Astrocyte (in vitro differentiated cells and primary cell): ENCODE data around the gene RAP1A. TPM values are rescaled to one million over a fixed set of nuclear protein-coding genes. Genes with fewer than 3 reads are reported as not detected.

Experiments used
- DNase-seq: peaks from one replicate; pipeline ENCODE4 v3.0.0-alpha.2; 2010; ENCODE audit warnings: low read depth
- FAIRE-seq: peaks from 2 replicates; lab custom pipeline; 2011; peaks lifted over from hg19 to GRCh38; lab: Jason Lieb, UNC
- H2AFZ ChIP-seq: 2 replicates; pipeline ENCODE4 v1.6.0; 2012; ENCODE audit warnings: low read depth, low read length, inconsistent platforms
- H3K27ac ChIP-seq: 2 replicates; pipeline ENCODE4 v1.5.1; 2011; ENCODE audit warnings: low read depth, low read length, inconsistent platforms
- H3K27me3 ChIP-seq: 2 replicates; pipeline ENCODE4 v1.6.0; 2011; ENCODE audit warnings: low read length, inconsistent platforms; ENCODE audit not compliant: insufficient read depth
- H3K36me3 ChIP-seq: 2 replicates; pipeline ENCODE4 v1.5.1; 2011; ENCODE audit warnings: low read length, inconsistent platforms; ENCODE audit not compliant: insufficient read depth
- H3K4me1 ChIP-seq: 2 replicates; pipeline ENCODE4 v1.5.1; 2011; ENCODE audit warnings: low read length, inconsistent platforms; ENCODE audit not compliant: insufficient read depth
- H3K4me2 ChIP-seq: 2 replicates; pipeline ENCODE4 v1.6.0; 2012; ENCODE audit warnings: low read length, inconsistent platforms
- H3K4me3 ChIP-seq: 2 replicates; pipeline ENCODE4 v1.5.1; 2011; ENCODE audit warnings: low read depth, mild to moderate bottlenecking, low read length, inconsistent platforms; ENCODE audit not compliant: insufficient read depth
- H3K79me2 ChIP-seq: 2 replicates; pipeline ENCODE4 v1.6.0; 2012; ENCODE audit warnings: mild to moderate bottlenecking, low read length, inconsistent platforms; ENCODE audit not compliant: insufficient read depth
- H3K9ac ChIP-seq: 2 replicates; pipeline ENCODE4 v1.6.0; 2012; ENCODE audit warnings: mild to moderate bottlenecking, low read length, inconsistent platforms
- H3K9me3 ChIP-seq: 2 replicates; pipeline ENCODE4 v1.5.1; 2012; ENCODE audit warnings: low read depth, mild to moderate bottlenecking, low read length, inconsistent platforms; ENCODE audit not compliant: insufficient read depth
- H4K20me1 ChIP-seq: 2 replicates; pipeline ENCODE4 v1.6.0; 2012; ENCODE audit warnings: low read length, inconsistent platforms; ENCODE audit not compliant: insufficient read depth
- H3K27ac Mint-ChIP-seq: one replicate; pipeline ENCODE4 v1.8.0; 2021; ENCODE audit warnings: mild to moderate bottlenecking, mixed read lengths; ENCODE audit not compliant: unreplicated experiment
- H3K27me3 Mint-ChIP-seq: one replicate; pipeline ENCODE4 v1.8.0; 2021; ENCODE audit warnings: low read depth, mixed read lengths; ENCODE audit not compliant: unreplicated experiment
- H3K36me3 Mint-ChIP-seq: one replicate; pipeline ENCODE4 v1.8.0; 2021; ENCODE audit warnings: low read depth, mixed read lengths; ENCODE audit not compliant: unreplicated experiment
- H3K4me1 Mint-ChIP-seq: one replicate; pipeline ENCODE4 v1.8.0; 2021; ENCODE audit warnings: low read depth, mixed read lengths; ENCODE audit not compliant: unreplicated experiment
- H3K4me3 Mint-ChIP-seq: one replicate; pipeline ENCODE4 v1.8.0; 2021; ENCODE audit warnings: mild to moderate bottlenecking, moderate library complexity, mixed read lengths; ENCODE audit not compliant: unreplicated experiment
- H3K9me3 Mint-ChIP-seq: one replicate; pipeline ENCODE4 v1.8.0; 2021; ENCODE audit warnings: mild to moderate bottlenecking, mixed read lengths; ENCODE audit not compliant: unreplicated experiment
- EZH2 ChIP-seq: IDR thresholded peaks from 2 replicates; pipeline ENCODE4 v1.6.1; 2012; ENCODE audit warnings: mild to moderate bottlenecking, low read length, inconsistent platforms; ENCODE audit not compliant: insufficient read depth
- total RNA-seq: library from RNA; stranded (reverse); gene quantifications from 2 replicates; pipeline ENCODE4 v1.2.1, GENCODE V29; 2021
- TF ChIP-seq, protein P1 (sequence below): IDR thresholded peaks from 2 replicates; pipeline ENCODE4 v1.5.1; 2011; ENCODE audit warnings: low read depth, mild to moderate bottlenecking, inconsistent platforms, low read length, moderate library complexity; ENCODE audit not compliant: insufficient read depth

The RAP1A gene
- total RNA-seq, 1 donor from 2014 or later = 66.6 TPM

DNA sequence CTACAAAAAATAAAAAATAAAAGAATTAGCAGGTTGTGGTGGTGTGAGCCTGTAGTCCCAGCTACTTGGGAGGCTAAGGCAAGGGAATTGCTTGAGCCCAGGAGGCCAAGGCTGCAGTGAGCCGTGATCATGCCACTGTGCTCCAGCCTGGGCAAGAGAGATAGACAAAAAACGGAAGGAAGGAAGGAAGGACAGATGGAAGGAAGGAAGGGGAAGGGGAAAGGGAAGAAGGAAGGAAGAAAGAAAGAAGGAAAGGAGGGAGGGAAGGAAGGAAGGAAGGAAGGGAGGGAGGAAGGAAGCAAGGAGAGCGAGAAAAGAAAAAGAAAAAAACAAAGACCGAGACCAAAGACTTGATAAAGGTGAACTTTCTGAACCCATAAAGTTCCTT is 25.3 kb upstream of the RAP1A start:
- no peaks in the 10 kb centered on the region for H3K27me3 ChIP-seq
- TF ChIP-seq EZH2 = no peak
- TF ChIP-seq, protein P1, sequence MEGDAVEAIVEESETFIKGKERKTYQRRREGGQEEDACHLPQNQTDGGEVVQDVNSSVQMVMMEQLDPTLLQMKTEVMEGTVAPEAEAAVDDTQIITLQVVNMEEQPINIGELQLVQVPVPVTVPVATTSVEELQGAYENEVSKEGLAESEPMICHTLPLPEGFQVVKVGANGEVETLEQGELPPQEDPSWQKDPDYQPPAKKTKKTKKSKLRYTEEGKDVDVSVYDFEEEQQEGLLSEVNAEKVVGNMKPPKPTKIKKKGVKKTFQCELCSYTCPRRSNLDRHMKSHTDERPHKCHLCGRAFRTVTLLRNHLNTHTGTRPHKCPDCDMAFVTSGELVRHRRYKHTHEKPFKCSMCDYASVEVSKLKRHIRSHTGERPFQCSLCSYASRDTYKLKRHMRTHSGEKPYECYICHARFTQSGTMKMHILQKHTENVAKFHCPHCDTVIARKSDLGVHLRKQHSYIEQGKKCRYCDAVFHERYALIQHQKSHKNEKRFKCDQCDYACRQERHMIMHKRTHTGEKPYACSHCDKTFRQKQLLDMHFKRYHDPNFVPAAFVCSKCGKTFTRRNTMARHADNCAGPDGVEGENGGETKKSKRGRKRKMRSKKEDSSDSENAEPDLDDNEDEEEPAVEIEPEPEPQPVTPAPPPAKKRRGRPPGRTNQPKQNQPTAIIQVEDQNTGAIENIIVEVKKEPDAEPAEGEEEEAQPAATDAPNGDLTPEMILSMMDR = no peak
- no peak overlapping the region for H3K4me2 ChIP-seq
- DNase-seq (no peak), FAIRE-seq (no peak)
- no peak overlapping the region for H2AFZ ChIP-seq
- no peaks in the 10 kb centered on the region for H3K27me3 Mint-ChIP-seq
- no peak overlapping the region for H3K27ac Mint-ChIP-seq
- H3K4me1 ChIP-seq = peaks cover 21% of the 10 kb centered on the region
- H3K27ac ChIP-seq = no peak overlapping the region
- no peaks in the 10 kb centered on the region for H3K36me3 ChIP-seq
- no peak overlapping the region for H3K4me3 Mint-ChIP-seq
- no peak overlapping the region for H3K9ac ChIP-seq
- no peaks in the 10 kb centered on the region for H3K36me3 Mint-ChIP-seq
- no peaks in the 10 kb centered on the region for H3K9me3 Mint-ChIP-seq
- H3K4me3 ChIP-seq = no peak overlapping the region
- H3K9me3 ChIP-seq = no peaks in the 10 kb centered on the region
- H3K4me1 Mint-ChIP-seq = peaks cover 22% of the 10 kb centered on the region
- H3K79me2 ChIP-seq = no peaks in the 10 kb centered on the region
- no peaks in the 10 kb centered on the region for H4K20me1 ChIP-seq

DNA sequence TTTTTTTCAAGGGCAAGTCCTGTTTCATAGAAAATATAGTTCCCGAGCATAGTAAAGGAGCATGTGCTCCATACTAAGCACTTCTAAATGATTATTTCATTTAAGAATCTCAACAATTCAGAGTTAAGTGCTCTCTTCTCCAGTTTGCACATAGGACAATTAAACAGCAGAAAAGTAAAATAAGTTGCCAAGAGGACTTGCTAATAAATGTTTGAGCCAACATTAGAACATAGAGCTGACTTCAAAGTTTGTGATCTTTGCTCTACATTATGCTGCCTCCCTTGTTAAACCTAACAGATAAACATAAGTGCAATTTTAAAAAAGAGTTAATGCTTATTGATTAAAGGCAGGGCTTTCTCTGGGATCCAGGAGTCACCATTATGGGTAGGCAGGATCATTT is 23.8 kb upstream of the RAP1A start:
- Histone ChIP-seq H2AFZ (no peak overlapping the region), H3K4me2 (no peak overlapping the region), H3K36me3 (no peaks in the 10 kb centered on the region), H3K27me3 (no peaks in the 10 kb centered on the region), H4K20me1 (no peaks in the 10 kb centered on the region), H3K79me2 (no peaks in the 10 kb centered on the region), H3K9ac (no peak overlapping the region), H3K4me3 (no peak overlapping the region), H3K4me1 (peaks cover 21% of the 10 kb centered on the region), H3K27ac (no peak overlapping the region), H3K9me3 (no peaks in the 10 kb centered on the region)
- FAIRE-seq = no peak
- Mint-ChIP-seq H3K27me3 (no peaks in the 10 kb centered on the region), H3K36me3 (peaks cover 2% of the 10 kb centered on the region), H3K27ac (no peak overlapping the region), H3K9me3 (peaks cover 2% of the 10 kb centered on the region), H3K4me1 (peaks cover 31% of the 10 kb centered on the region), H3K4me3 (no peak overlapping the region)
- no peak for DNase-seq
- TF ChIP-seq, protein P1 = no peak
- no peak for TF ChIP-seq EZH2

DNA sequence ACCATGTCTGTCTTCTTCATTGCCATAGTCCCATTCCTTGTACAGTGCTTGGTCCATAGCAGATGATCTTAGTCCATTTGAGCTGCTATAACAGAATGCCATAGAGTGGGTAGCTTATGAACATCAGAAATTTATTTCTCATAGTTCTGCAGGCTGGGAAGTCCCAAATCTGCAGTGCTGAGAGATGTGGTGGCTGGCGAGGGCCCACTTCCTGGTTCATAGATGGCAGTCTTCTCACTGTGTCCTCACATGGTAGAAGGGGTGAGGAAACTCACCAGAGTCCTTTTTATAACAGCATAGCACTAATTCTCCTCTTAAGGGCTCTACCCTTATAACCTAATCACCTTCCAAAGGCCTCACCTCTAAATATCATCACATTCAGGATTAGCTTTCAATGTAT is 23.1 kb upstream of the RAP1A start:
- Mint-ChIP-seq H3K27ac (no peak overlapping the region), H3K36me3 (peaks cover 2% of the 10 kb centered on the region), H3K4me3 (no peak overlapping the region), H3K4me1 (peaks cover 31% of the 10 kb centered on the region), H3K9me3 (peaks cover 2% of the 10 kb centered on the region), H3K27me3 (no peaks in the 10 kb centered on the region)
- DNase-seq (no peak), FAIRE-seq (no peak)
- Histone ChIP-seq H3K36me3 (no peaks in the 10 kb centered on the region), H2AFZ (no peak overlapping the region), H3K27me3 (no peaks in the 10 kb centered on the region), H3K4me3 (no peak overlapping the region), H3K9ac (no peak overlapping the region), H3K27ac (no peak overlapping the region), H4K20me1 (no peaks in the 10 kb centered on the region), H3K9me3 (no peaks in the 10 kb centered on the region), H3K4me1 (peaks cover 21% of the 10 kb centered on the region), H3K79me2 (no peaks in the 10 kb centered on the region), H3K4me2 (no peak overlapping the region)
- TF ChIP-seq, protein P1 = no peak
- TF ChIP-seq EZH2 = no peak
